GM12878 (cell line): ENCODE data around the gene MAB21L4. TPM values are rescaled to one million over a fixed set of nuclear protein-coding genes. Genes with fewer than 3 reads are reported as not detected.

ENCODE experiments used
- ATAC-seq: fragments of 200-7000 bp; cut with Tn5 transposase; 3 replicates; pipeline ENCODE4 v1.9.1; 2020; ENCODE audit warnings: mild to moderate bottlenecking, moderate library complexity
- BruUV-seq: library from RNA; stranded (reverse); fragments of 400-500 nt; replicated peaks from 2 replicates; lab custom pipeline; 2021; lab: Mats Ljungman, UMichigan
- CTCF ChIA-PET: fragments of 300-600 bp; sonication (Branson Sonifier 250); formaldehyde crosslinking; extraction: SDS; loops from one replicate; lab custom pipeline; 2021; ENCODE audit warnings: inconsistent platforms; lab: Yijun Ruan, JAX
- POLR2A ChIA-PET: fragments of 350-600 bp; formaldehyde crosslinking; extraction: SDS; loops from one replicate; lab custom pipeline; 2021; ENCODE audit warnings: inconsistent platforms; lab: Charles Lee
- RAD21 ChIA-PET: fragments of 300-600 bp; sonication (Branson Sonifier 250); formaldehyde crosslinking; loops from one replicate; lab custom pipeline; 2023; ENCODE audit warnings: antibody characterized with exemption; ENCODE audit not compliant: unreplicated experiment; lab: Charles Lee
- SMC1A ChIA-PET: fragments of 300-600 bp; sonication (Branson Sonifier 250); formaldehyde crosslinking; loops from one replicate; lab custom pipeline; 2023; ENCODE audit not compliant: unreplicated experiment, uncharacterized antibody; lab: Charles Lee
- DNase-seq: peaks from one replicate; pipeline ENCODE4 v3.0.0-alpha.2; 2011; ENCODE audit warnings: low read depth, low spot score
- FAIRE-seq: peaks from 3 replicates; lab custom pipeline; 2011; peaks lifted over from hg19 to GRCh38; lab: Jason Lieb, UNC
- H2AFZ ChIP-seq: 2 replicates; pipeline ENCODE4 v1.6.0; 2011; ENCODE audit warnings: low read depth, low read length, control low read depth; ENCODE audit not compliant: control insufficient read depth
- H3K27ac ChIP-seq: 2 replicates; pipeline ENCODE4 v1.5.1; 2011; ENCODE audit warnings: control low read depth; ENCODE audit not compliant: control insufficient read depth, insufficient read depth
- H3K27me3 ChIP-seq, 2 experiments: replicated peaks in 1 of 2; 2 replicates each; pipeline versions ENCODE4 v1.6.0 to v1.6.1; 2011; ENCODE audit warnings: low read length in 1 of 2; ENCODE audit not compliant: control insufficient read depth in 2 of 2, insufficient read depth in 2 of 2
- H3K36me3 ChIP-seq, 2 experiments: 2 replicates each; pipeline ENCODE4 v1.5.1; 2011; ENCODE audit warnings: low read length in 1 of 2; ENCODE audit not compliant: control insufficient read depth in 2 of 2, insufficient read depth in 2 of 2
- H3K4me1 ChIP-seq: 2 replicates; pipeline ENCODE4 v1.6.1; 2011; ENCODE audit warnings: mild to moderate bottlenecking, low read length, moderate library complexity, mixed read lengths; ENCODE audit not compliant: control insufficient read depth, insufficient read depth
- H3K4me2 ChIP-seq: 2 replicates; pipeline ENCODE4 v1.6.0; 2011; ENCODE audit warnings: control low read depth; ENCODE audit not compliant: control insufficient read depth, insufficient read depth
- H3K4me3 ChIP-seq: fragments of 200-600 bp; sonication (generic); 2 replicates; pipeline ENCODE4 v1.5.1; 2016
- H3K79me2 ChIP-seq: 2 replicates; pipeline ENCODE4 v1.6.0; 2011; ENCODE audit warnings: low read length; ENCODE audit not compliant: control insufficient read depth, insufficient read depth
- H3K9ac ChIP-seq: 2 replicates; pipeline ENCODE4 v1.8.0; 2011; ENCODE audit warnings: low read length, control low read depth, mixed read lengths; ENCODE audit not compliant: control insufficient read depth, insufficient read depth
- H3K9me3 ChIP-seq: replicated peaks from 3 replicates; pipeline ENCODE4 v1.5.1; 2011; ENCODE audit warnings: mild to moderate bottlenecking, low read length; ENCODE audit not compliant: control insufficient read depth, insufficient read depth
- H4K20me1 ChIP-seq: 2 replicates; pipeline ENCODE4 v1.6.0; 2011; ENCODE audit not compliant: control insufficient read depth, insufficient read depth
- ATF3 ChIP-seq: IDR thresholded peaks from 2 replicates; pipeline ENCODE4 v1.6.1; 2011; ENCODE audit warnings: low read depth, mild to moderate bottlenecking, low read length, moderate library complexity, borderline replicate concordance; ENCODE audit errors: extremely low read depth
- EP300 ChIP-seq, 2 experiments: fragments of 150-350 bp in 1 of 2; IDR thresholded peaks; 2 replicates each; pipeline ENCODE4 v1.6.1; 2011 to 2012; ENCODE audit warnings: low read depth in 2 of 2, low read length in 2 of 2, borderline replicate concordance in 1 of 2, improper control_type of control experiment in 1 of 2, inconsistent platforms in 1 of 2; ENCODE audit not compliant: control insufficient read depth in 1 of 2
- IRF3 ChIP-seq: fragments of 450-650 bp; IDR thresholded peaks from 2 replicates; pipeline ENCODE4 v1.6.1; 2014; ENCODE audit warnings: mild to moderate bottlenecking
- MTA2 ChIP-seq: fragments of 450-650 bp; IDR thresholded peaks from 2 replicates; pipeline ENCODE4 v1.6.1; 2016; ENCODE audit warnings: low read depth, mild to moderate bottlenecking, moderate library complexity
- MXI1 ChIP-seq: fragments of 150-350 bp; IDR thresholded peaks from 2 replicates; pipeline ENCODE4 v1.6.1; 2011; ENCODE audit warnings: low read depth, mild to moderate bottlenecking, inconsistent platforms, low read length, improper control_type of control experiment
- PAX8 ChIP-seq: fragments of 450-650 bp; IDR thresholded peaks from 2 replicates; pipeline ENCODE4 v1.6.1; 2017; ENCODE audit warnings: mild to moderate bottlenecking, moderate library complexity
- RB1 ChIP-seq: fragments of 450-650 bp; formaldehyde crosslinking; IDR thresholded peaks from 2 replicates; pipeline ENCODE4 v1.6.1; 2017; ENCODE audit warnings: mild to moderate bottlenecking, borderline replicate concordance
- TBL1XR1 ChIP-seq: IDR thresholded peaks from 2 replicates; pipeline ENCODE4 v1.6.1; 2012; ENCODE audit warnings: low read depth, low read length, improper control_type of control experiment
- TCF12 ChIP-seq: IDR thresholded peaks from 2 replicates; pipeline ENCODE4 v1.6.1; 2011; ENCODE audit warnings: low read depth, mild to moderate bottlenecking, low read length
- USF1 ChIP-seq: IDR thresholded peaks from 2 replicates; pipeline ENCODE4 v1.6.1; 2011; ENCODE audit warnings: borderline replicate concordance, low read depth, mild to moderate bottlenecking, moderate library complexity, mixed read lengths, low read length; ENCODE audit not compliant: insufficient read depth; ENCODE audit errors: extremely low read length
- USF2 ChIP-seq: IDR thresholded peaks from 2 replicates; pipeline ENCODE4 v1.6.1; 2011; ENCODE audit warnings: low read depth, low read length, improper control_type of control experiment, borderline replicate concordance
- ZBTB33 ChIP-seq: fragments of 450-650 bp; IDR thresholded peaks from 2 replicates; pipeline ENCODE4 v1.6.1; 2017; ENCODE audit warnings: mild to moderate bottlenecking
- WGBS: methylation state at CpG from one replicate; pipeline ENCODE4 v1.1.6; 2016; ENCODE audit warnings: low lambda C conversion rate; ENCODE audit not compliant: insufficient replicate concordance, insufficient coverage; ENCODE audit errors: missing lambda C conversion rate; 5-methylcytosine and 5-hydroxymethylcytosine counted together
- in situ Hi-C: fragments of 300-500 bp; cut with MboI; formaldehyde crosslinking; loops from 9 replicates; pipeline ENCODE4 v1.14.3; 2018; ENCODE audit warnings: mixed read lengths
- intact Hi-C: fragments of 100-400 bp; cut with micrococcal nuclease; formaldehyde crosslinking; loops from one replicate; pipeline ENCODE4 v1.14.2; 2022; ENCODE audit not compliant: unreplicated experiment
- polyA plus RNA-seq, 11 experiments: library from polyadenylated mRNA; depleted of rRNA in 4 of 11; unstranded in 6 of 11; stranded (reverse) in 5 of 11; fragments of >200 nt; fragmentation: Nextera tagmentation in 4 of 11; fragmentation: Illumina TruSeq in 1 of 11; extraction: Ambion mirVana in 4 of 11; extraction: Trizol in 1 of 11; gene quantifications; 1 replicate in 1 of 11; 2 replicates in 10 of 11; pipeline versions ENCODE4 v1.2.1 to v1.2.3, GENCODE V29; 2011 to 2016; ENCODE audit warnings: inconsistent platforms in 2 of 11, missing spikeins in 2 of 11, low read depth in 1 of 11
- total RNA-seq, 4 experiments: library from RNA; depleted of rRNA in 3 of 4; stranded (reverse); fragments of >200 nt in 3 of 4; fragmentation: Illumina TruSeq in 1 of 4; extraction: Trizol in 1 of 4; gene quantifications; 2 replicates each; pipeline versions ENCODE4 v1.2.1 to v1.2.3, GENCODE V29; 2013 to 2021

The MAB21L4 gene
- total and polyA plus RNA-seq, 10 of the 15 experiments (the other 5 are each of a cell fraction or from before 2014, with no cell fraction given): 0.03 TPM; not detected in 9

- Histone ChIP-seq H3K79me2 (no peaks in the 10 kb centered on the region), H3K27me3 (peaks cover 2 to 4% of the 10 kb centered on the region in 2 experiments; a peak in 2 of 4 replicates), H3K27ac (no peak overlapping the region), H2AFZ (no peak overlapping the region), H3K9me3 (no peaks in the 10 kb centered on the region), H3K4me3 (no peak overlapping the region), H3K9ac (no peak overlapping the region)
- ChIA-PET CTCF (interaction anchor here (1.2 kb wide), 1 partner anchor 13 kb away, joined by 3 read pairs; no protein-coding TSS in a partner anchor), POLR2A (no interaction called here)
- no TSS peak for BruUV-seq
- intact Hi-C loops: no loop called here
- no peak for FAIRE-seq
- no peak for ATAC-seq
- in situ Hi-C loops: no loop called here
- 19% methylated on average over 3 of the region's 3 CpGs for WGBS
- TF ChIP-seq EP300 (IDR thresholded peaks at IDR 0.05; ENCODE audit: borderline replicate concordance in 1 of 2, control insufficient read depth in 1 of 2, low read depth in 2 of 2, low read length in 2 of 2) (no peak), TCF12 (no peak), USF2 (no peak), TBL1XR1 (no peak), MTA2 (no peak), USF1 (no peak), PAX8 (no peak), RB1 (no peak), ZBTB33 (no peak), MXI1 (no peak), ATF3 (no peak), IRF3 (no peak)
- TF ChIP-seq, all 136 proteins: peak for 0
- RAD21 ChIA-PET: no interaction called here
- no peak for DNase-seq
- Histone ChIP-seq H3K4me2 (no peak overlapping the region), H4K20me1 (no peaks in the 10 kb centered on the region), H3K36me3 (no peaks in the 10 kb centered on the region), H3K4me1 (no peaks in the 10 kb centered on the region)
- SMC1A ChIA-PET: no interaction called here
Observed at GRCh38 chr2:240864475-240864874, 31.5 kb downstream of the MAB21L4 start.
